Epidermal melanocyte (primary cell): Measurements from ENCODE around the gene PRPS1.
"Not testable (repeated sequence)": the region's sequence is repeated elsewhere in the genome, so short reads cannot be mapped to it uniquely, and the experiment has no call there.

Source experiments
- DNase-seq: peaks from one replicate; pipeline ENCODE4 v3.0.0; 2011; ENCODE audit warnings: low spot score; ENCODE audit not compliant: insufficient read length

PRPS1 gene

DNA sequence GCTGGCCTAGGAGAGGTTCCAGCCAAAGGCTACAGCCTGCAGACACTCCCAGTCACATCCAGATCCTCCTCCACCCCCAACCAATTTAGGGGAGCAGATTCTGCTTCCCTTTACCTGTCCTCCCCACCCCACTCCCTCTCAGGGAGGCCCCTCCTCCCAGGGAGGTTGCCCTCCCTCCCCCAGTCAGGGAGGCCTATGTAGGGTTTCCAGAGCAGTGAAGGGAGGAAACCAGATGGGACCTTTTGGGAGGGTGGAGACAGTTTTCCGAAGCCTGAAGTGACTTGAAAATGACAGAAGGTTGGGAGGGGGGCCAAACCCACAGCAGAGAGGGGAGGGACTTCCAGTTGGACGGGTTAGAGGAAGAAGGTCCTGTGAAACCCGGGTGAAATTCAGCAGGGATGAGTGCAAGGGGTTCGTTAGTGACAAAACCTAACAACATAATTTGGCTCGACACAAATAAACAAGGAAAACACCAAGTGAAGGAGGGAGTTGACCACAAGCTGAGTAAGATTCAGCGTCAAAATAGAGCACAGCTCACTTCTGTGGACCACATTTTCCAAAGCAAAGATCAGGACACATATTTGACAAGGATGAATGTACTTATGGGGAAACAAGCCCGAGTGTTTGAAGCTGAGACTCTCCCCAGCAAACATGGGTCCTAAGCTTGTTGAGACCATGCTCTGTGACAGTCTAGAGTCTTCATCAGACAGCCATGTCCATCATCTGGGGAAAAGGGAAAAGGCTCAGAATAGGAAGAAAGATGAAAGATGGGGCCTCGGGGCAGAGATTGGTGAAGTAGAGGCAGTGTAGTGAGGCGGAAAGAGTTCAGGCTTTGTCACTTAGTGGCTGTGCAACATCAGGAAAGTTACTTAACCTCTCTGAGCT lies 46.4 kb downstream of the PRPS1 start:
- DNase-seq, result no peak

DNA sequence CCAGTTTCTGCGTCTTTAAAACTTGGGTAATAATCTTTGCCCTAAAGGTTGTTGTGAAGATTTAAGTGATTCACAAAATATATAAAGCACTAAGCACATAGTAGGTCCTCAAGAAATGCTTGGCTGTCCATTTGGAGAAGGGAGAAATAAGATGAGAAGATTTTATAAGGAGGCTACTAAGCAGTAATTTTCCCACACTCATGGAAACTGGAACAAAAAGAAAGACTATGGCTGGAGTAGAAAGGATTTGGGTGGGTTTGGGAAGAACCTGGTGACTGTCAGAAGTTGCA lies 47.0 kb downstream of the PRPS1 start:
- no peak for DNase-seq

DNA sequence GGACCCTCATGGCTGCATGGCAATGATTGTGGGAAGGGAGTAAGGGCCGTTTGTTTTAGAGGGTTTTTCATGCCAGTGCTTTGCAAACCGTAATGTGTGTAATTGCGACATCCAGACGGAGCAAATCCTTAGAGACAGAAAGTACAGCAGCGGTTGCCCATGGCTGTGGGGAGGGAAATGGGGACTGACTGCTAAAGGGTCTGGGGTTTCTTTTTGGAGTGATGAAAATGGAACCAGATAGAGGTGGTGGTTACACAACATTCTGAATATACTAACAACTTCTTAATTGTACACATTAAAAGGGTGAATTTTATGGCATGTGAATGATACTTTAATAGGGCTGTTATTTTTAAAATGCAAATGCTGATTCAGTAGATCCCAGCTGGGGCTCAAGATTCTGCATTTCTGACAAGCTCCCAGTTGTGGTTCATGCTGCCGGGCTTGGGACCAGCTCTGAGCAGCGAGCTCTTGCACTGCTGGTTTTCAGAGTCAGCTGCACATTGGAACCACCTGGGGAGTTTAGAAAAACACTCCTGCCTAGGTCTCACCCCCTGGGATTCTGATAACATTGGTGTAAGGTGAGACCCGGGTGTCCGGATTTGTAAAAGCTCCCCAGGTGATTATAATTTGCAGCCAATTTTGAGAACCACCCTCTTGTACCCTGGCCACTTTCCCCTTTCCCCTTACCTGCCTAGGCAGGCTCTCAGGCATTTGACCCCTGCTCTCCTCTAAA lies 47.7 kb downstream of the PRPS1 start:
- no peak for DNase-seq

DNA sequence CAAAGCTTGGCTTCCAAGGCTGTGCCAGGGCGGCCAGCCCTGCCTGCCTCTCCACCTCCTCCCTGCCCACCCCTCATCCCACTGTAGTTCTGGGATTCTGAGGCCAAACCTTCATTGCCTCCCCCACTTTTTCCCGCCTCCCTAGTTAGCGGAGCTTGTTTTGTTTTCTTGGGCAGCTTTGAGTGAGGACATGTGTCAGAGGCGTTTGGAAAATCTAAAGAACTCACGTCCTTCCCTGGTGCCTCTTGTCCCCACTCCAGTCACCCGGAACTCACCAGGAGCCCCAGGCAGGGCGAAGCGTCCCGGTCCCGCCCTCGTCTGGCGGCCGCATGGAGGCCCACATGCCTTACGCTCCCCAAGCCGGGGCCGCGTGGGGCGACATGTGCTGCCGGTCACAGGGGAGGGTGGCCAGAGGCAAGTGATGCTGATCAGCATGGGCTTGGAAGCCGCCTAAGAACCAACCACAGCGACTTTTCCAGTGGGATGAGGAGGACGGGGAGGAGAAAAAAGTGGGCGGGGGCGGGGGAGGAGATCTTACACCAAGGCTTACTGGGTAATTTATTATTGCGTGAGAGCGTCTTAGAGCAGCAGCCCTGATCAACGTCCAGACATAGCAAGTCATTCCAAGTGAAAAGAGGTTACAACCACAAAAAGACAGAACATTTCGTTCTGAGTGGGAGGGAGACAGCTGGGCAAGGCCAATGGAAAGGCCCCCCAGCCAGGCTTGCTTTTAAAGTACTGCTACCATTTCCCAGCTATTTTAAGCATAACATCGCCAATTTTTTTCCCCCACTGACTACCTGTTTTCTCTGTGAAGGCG lies 48.5 kb downstream of the PRPS1 start:
- no peak for DNase-seq

DNA sequence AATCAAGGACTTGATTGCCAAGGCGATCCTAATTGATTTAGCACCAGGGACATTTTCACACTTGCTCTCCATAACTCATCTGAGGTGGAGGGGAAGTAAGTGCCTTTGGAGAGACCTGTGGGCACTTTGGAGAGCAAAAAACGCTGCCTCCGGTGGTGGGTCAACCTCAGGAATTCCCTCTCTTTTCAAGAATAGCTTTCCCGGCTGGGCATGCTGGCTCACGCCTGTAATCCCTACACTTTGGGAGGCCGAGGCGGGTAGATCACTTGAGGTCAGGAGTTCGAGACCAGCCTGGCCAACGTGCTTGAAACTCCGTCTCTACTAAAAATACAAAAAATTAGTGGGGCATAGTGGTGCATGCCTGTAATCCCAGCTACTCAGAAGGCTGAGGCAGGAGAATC lies 49.2 kb downstream of the PRPS1 start:
- DNase-seq, result no peak

DNA sequence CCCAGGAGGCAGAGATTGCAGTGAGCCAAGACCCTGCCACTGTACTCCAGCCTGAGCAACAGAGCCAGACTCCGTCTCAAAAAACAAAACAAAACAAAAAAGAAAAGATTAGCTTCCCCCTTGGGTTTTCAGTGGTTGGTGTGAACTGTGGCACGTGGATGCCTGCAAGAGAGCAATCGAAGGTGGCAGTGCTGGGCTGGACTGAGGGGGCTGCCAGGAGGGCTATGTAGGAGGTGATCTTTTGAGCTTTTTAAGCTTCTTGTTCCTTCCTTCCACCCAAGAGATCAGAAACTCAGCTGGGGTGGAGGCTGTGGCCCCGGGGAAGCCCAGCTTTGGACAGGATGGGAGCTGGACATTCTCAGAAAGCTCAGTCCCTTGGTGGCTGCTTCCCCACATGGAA lies 49.6 kb downstream of the PRPS1 start:
- no peak for DNase-seq

DNA sequence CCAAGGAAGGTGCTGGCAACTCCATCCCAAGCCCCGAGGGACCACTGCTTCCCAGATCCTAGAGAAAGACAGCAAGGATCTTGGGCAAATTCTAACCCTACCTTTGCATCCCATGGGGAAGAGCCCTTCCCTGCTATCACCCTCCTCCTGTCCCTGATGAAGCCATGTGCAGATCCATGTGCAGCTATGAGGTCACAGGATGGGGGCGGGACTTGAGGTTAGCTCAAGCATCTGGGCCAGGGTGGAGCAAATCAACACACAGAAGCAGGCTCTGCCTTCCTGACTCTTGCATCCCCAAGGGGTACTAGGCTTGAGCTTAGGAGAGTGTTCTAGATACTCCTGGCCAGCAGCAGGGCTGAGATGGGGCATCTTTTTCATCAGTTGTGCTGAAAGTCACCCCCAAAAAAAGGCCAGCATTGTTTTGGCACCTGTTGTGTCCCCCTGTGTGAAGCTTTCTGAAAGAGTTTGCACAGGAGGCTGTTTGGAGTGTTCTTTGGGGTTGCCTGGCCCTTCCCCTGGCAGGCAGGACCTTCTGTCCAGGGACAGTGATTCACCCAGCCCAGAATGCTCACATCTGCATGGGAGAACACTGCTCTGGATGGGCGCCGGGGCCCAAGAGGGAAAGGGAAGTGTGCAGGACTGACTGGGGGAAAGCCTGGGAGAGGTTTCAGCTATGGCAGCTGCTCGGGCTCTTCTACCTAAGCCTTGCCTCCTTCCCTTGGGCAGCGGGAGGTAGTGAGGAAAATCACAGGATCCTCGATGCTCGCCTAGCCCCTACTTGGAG lies 50.8 kb downstream of the PRPS1 start:
- DNase-seq, result no peak

DNA sequence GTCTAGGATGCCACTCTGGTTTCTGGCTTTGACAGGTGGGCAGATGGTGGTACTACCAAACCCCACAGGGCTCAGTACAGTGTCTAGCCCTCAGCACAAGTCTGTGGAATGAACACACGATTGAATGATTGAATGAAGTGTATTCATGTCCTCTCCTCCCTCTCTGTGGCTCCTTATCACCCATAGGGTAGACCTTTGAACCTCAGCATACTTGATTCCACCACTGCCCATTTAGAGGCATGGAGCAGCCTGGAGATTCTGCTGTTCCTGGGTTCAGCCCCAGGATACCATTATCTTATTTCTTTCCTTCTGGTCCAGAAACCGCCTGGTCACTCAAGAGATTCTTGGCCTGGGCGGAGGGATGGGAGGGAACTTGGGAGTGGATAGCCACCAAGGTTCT lies 53.9 kb downstream of the PRPS1 start:
- no peak for DNase-seq

DNA sequence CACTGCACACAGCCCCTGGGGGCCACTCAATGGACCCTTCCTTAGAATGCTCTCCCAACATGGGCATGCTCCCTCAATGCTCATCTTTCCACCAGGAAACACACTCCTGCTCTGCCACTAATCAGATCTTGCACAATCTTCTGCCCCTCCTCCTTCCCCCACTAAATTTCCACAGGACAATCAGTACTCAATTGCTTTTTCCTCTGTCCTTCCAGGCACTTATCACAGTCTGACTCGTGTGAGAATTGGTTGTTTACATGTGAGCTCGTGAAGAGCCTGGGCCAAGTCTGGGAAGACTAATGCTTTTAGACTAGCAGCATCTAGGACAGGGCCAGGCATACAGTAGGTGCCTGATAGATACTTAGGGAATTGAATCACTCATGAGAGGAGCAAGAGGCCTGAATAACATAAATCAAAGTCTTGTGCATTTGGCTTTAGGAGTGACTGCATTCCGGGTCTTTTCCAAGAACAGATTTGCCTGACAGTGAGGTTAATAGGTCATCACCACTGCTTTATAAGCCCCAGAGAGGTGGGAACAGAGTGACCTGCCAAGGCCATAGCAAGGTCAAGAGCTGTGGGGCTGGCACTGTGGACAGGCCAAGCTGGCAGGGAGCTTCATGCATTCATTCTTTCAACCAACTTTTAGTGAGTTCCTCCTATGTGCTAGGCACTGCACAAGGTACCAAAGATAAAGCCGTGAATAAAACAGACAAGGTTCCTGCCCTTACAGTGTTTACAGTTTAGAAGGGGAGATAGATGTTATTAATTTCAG lies 55.0 kb downstream of the PRPS1 start:
- no peak for DNase-seq

DNA sequence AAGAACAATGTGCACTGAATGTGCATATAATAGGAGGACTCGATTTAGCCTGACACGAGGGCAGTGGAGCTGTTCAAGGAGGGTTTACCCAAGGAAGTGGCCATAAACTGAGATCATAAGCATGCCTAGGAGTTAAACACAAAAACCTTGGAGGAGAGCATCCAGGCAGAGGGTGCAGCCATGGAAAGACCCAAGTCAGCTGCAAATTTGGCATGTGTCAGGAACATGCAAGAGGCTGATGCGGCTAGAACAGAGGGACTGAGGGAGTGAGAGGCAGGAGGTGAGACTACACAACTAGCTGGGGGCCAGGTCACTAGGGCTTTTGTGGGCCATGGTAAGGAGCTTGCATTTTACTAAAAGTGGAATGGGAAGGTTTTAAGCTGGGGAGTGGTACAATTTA lies 55.6 kb downstream of the PRPS1 start:
- no peak for DNase-seq

DNA sequence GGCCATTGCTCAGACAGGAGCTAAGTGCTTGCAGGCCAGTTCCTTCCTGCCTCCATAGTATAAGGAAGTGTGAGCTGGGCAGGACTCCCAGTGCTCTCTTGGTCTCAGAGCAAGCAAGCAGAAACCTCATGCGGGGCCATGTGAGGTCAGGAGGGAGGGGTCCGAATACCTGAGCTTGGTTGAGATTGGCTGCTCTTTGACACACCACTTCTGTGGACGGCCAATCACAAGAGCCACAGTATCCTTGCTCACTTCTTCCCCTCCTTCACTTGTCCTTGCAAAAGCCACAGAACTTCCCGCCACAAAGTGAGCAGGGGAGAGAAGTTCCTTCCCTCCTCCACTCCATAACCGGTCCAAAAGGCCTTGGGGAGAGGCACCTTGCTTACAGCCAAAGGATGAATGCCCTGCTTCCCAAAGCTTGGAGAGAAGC lies 56.7 kb downstream of the PRPS1 start:
- DNase-seq, result no peak

DNA sequence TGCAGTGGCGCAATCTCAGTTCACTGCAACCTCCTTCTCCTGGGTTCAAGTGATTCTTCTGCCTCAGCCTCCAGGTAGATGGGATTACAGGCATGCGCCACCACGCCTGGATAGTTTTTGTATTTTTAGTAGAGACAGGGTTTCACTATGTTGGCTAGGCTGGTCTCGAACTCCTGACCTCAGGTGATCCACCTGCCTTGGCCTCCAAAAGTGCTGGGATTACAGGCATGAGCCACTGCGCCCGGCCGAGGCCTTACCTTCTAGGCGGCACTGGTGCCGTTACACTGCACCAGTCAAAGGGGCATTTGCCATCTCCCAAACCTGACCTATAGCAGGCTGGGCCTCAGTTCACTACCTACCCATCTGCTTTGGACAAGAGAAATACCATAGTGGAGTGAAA lies 57.3 kb downstream of the PRPS1 start:
- not testable (repeated sequence) for DNase-seq

DNA sequence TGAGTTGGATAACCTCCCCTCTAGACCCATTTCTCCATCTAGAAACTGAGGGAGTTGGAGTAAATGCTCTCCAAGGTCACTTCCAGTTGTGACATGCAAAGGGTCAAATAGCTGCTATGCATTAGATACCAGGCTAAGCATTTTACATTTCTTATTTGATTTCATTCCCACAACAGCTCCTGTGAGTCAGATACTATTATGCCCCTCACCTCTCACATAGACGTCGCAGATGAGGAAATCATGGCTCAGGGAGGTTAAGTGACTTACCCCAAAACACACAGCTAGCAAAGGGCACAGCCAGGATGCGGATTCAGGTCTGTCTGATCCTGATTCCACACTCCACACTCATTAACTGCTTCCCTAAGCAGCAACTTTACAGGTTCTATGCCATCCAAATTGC lies 57.7 kb downstream of the PRPS1 start:
- no peak for DNase-seq

DNA sequence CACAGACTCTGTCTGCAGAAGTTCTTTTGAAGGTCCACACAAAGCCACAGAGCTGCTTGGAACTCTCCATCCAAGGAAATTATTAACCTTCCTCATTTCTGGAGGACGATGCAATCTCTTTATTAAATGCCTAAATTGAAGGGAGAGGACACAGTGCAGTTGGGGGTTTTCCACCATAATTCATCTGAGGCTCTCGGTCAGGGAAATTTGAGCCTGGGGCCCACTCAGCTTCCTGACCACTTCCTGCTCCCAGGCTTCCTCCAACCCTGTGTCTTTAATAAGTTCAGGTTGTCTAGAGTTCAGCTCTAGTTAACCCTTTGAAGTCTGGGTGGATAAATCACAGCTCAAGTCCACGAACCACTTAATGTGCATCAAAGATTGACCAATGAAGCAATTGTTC lies 58.5 kb downstream of the PRPS1 start:
- DNase-seq, result no peak

DNA sequence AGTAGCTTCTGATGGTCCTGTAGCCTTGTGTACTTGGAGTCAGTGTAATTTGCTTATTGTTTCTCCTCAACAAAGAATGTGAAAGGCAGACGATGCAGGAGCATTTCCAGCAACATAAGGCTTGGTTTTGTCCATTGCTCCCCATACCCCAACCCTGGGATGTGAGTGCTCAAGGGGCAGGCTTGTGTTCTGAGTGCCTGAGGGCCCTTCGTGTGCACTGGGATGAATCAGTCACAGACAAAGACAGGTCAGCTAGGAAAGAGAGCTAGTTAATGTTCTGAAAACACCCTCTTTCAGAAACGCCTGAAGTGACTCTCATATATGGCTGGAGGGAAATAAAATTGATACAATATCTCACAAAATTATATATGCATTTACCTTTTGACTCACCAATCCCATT lies 59.1 kb downstream of the PRPS1 start:
- no peak for DNase-seq

DNA sequence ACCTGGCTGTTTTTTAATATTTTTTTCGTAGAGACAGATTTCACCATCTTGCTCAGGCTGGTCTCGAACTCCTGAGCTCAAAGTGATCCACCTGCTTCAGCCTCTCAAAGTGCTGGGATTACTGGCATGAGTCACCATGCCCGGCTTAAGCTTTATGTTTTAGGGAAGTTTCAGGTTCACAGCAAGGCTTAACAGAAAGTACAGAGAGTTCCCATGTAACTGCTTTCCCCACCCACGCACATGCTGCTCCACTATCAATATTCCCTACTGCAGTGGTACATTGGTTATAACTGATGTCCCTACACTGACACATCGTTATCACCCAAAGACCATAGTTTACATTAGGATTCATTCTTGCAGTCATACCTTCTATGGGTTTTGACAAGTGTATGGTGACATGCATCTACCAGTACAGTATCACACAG lies 62.7 kb downstream of the PRPS1 start:
- DNase-seq, result no peak

DNA sequence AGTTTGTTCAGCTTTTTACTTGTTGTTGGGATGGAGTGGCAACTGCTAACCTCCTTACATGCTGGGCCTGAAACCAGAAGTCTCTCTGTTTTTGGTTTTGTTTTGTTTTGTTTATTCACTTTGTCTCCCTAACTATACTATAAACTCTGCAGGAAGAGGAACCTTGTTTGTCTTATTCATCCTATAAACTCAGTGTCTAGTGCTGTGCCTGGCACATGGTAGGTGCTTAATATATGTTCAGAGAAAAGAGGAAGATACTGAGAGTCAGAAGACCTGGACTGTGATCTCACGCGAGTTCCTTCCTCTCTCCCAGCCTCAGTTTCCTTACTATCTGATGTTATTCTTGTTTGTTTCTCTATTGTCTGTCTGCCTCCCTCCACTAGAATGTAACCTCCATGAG lies 71.3 kb downstream of the PRPS1 start:
- no peak for DNase-seq

DNA sequence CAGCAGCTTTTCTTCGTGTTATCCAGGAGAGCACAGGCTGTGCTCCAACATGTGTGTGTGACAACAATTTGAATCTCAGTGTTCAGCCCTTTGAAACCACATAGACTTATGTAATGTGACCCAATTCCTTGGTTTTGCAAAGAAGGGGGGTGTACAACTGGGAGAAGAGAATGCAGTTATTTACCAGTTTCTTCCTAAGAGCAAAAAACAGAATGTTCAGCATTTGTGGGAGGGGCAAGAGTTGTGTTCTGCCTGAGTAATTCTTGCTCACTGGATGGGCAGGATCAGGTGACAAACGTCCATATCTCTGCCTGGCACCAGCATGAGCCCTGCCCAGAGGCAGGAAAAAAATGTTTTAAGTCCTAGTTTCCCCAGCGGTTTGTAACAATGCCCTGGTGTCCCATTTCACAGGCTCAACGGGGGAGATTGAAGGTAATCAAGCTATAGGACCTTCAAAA lies 72.0 kb downstream of the PRPS1 start:
- DNase-seq, result no peak
